ENCODE data around the gene RGS6.

GRCh38 chr14:72501439-72501838, 569.2 kb downstream of the RGS6 start:
- TF ChIP-seq YY1 (IDR thresholded peaks at IDR 0.05; ENCODE audit: insufficient read depth, insufficient read length): no peak
- TF ChIP-seq ZNF274 (IDR thresholded peaks at IDR 0.05; ENCODE audit: low read depth, low read length): no peak
- TF ChIP-seq SUZ12 (IDR thresholded peaks at IDR 0.05; ENCODE audit: extremely low read depth, insufficient read depth, insufficient read length): no peak
